Measurements from ENCODE around the gene PPP1R26. TPM values are rescaled to one million over a fixed set of nuclear protein-coding genes. Genes with fewer than 3 reads are reported as not detected.

PPP1R26 gene
- total and polyA plus RNA-seq, 2 of the 8 experiments (the other 6 are each of a cell fraction or from before 2014, with no cell fraction given): 9.8 to 32.7 TPM

DNA sequence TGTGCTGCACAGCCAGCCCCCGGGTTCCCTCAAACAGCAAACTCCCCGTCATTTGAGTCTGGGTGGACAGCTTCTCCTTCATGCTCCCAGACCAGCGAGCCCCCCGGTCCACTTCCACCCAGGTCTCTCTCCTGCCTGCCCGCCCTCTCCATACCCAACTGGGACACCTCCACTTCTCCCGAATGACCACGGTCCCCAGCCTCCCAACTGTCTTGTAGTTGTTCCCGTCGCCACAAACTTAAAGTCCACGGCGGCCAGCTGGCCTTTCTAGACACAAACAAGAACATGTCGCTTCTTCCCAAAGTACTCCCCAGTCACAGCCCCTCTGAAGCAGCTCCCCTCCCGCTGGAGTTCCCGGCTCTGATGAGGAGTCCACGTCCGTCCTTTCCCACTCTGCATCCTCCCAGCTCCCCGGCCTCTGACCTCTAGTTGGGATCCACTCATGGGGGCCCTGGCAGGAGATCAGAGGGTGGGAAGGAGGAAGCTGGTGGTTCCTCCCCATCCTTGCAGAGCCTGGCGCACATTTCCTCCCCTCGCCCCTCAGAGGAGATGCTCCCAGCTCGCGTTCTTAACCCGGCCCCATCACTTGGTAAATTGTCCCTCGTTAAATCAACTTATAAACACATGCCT is 24.1 kb upstream of the PPP1R26 start:
- no peak overlapping the region for H2AFZ ChIP-seq (ENCODE audit: low read length)
- H2BK20ac ChIP-seq (ENCODE audit: low read length): no peak overlapping the region
- no peak overlapping the region for H3K23ac ChIP-seq (ENCODE audit: insufficient read length)
- peaks cover 0 to 2% of the 10 kb centered on the region in 2 experiments; a peak in 1 of 4 replicates for H3K9me3 ChIP-seq (ENCODE audit: insufficient read depth in 2 of 2, low read depth in 1 of 2, low read length in 1 of 2)
- no peak overlapping the region for H3K56ac ChIP-seq (replicated peaks; ENCODE audit: insufficient read length, low read depth, low read length)
- H2BK120ac ChIP-seq (replicated peaks; ENCODE audit: low read depth, low read length): no peak overlapping the region
- no peak for FAIRE-seq
- H3K4me2 ChIP-seq (ENCODE audit: insufficient read depth in 1 of 2, low read depth in 2 of 2, low read length in 2 of 2): no peak overlapping the region
- DNase-seq (ENCODE audit: low read depth in 1 of 2, low spot score in 2 of 2): no peak
- H3K27ac ChIP-seq (ENCODE audit: low read depth, low read length): no peak overlapping the region
- no peak overlapping the region for H2AK5ac ChIP-seq (ENCODE audit: low read depth, low read length)
- H4K91ac ChIP-seq (replicated peaks; ENCODE audit: insufficient read length, low read length): no peak overlapping the region
- 85% methylated on average over 23 of the region's 23 CpGs; no CpG with 5 or more reads in 1 of the 2 experiments for WGBS, 2 experiments (ENCODE audit: extremely low coverage in 1 of 2, insufficient coverage in 1 of 2, insufficient read length in 1 of 2, insufficient replicate concordance in 2 of 2, low coverage in 1 of 2, low lambda C conversion rate in 2 of 2, missing lambda C conversion rate in 1 of 2)
- H4K8ac ChIP-seq (ENCODE audit: extremely low read depth, insufficient read depth, low read length): no peak overlapping the region
- no peak overlapping the region for H3K14ac ChIP-seq (ENCODE audit: insufficient read length)
- H3K27me3 ChIP-seq (replicated peaks in 1 of 4; ENCODE audit: control insufficient read depth in 3 of 4, extremely low read depth in 1 of 4, insufficient read depth in 3 of 4, low read length in 3 of 4): no peaks in the 10 kb centered on the region
- H2BK5ac ChIP-seq (ENCODE audit: low read depth, low read length): no peak overlapping the region
- H2BK15ac ChIP-seq (ENCODE audit: low read length): no peak overlapping the region
- no peaks in the 10 kb centered on the region for H3K79me1 ChIP-seq (ENCODE audit: low read depth, low read length)
- no peaks in the 10 kb centered on the region for H4K20me1 ChIP-seq (replicated peaks in 1 of 2; ENCODE audit: control insufficient read depth in 1 of 2, insufficient read depth in 2 of 2, low read length in 2 of 2)
- TF ChIP-seq KDM1A (IDR thresholded peaks at IDR 0.05; ENCODE audit: borderline replicate concordance, low read length): no peak
- TF ChIP-seq YY1 (IDR thresholded peaks at IDR 0.05; ENCODE audit: low read depth, low read length): no peak
- no peak for TF ChIP-seq SAP30 (IDR thresholded peaks at IDR 0.05; ENCODE audit: insufficient read depth, insufficient replicate concordance, low read length)
- no peak for TF ChIP-seq HDAC2 (IDR thresholded peaks at IDR 0.05; ENCODE audit: borderline replicate concordance in 1 of 2, low read depth in 2 of 2, low read length in 2 of 2)
- TF ChIP-seq SP1 (IDR thresholded peaks at IDR 0.05; ENCODE audit: low read depth, low read length): no peak
- no peak for TF ChIP-seq JUN (IDR thresholded peaks at IDR 0.05; ENCODE audit: low read depth, low read length)
- TF ChIP-seq EGR1 (IDR thresholded peaks at IDR 0.05; ENCODE audit: borderline replicate concordance, low read depth, low read length): no peak
- no peak for TF ChIP-seq TAF7 (optimal IDR thresholded peaks at IDR 0.05; ENCODE audit: borderline replicate concordance, low read depth, low read length)
- no peak for TF ChIP-seq CHD2 (IDR thresholded peaks at IDR 0.05; ENCODE audit: low read length)
- no peak for TF ChIP-seq SIX5 (IDR thresholded peaks at IDR 0.05; ENCODE audit: low read depth, low read length)
- POLR2A ChIA-PET (ENCODE audit: partially characterized antibody): interaction anchor here (1.0 to 1.7 kb wide), 4 partner anchors 11 to 30 kb away, joined by 3 to 6 read pairs (median 4); no protein-coding TSS in a partner anchor
- CTCF ChIA-PET (ENCODE audit: partially characterized antibody): interaction anchor here (1.0 to 2.0 kb wide), 7 partner anchors 13 to 42 kb away, joined by 3 to 11 read pairs (median 4); no protein-coding TSS in a partner anchor
- H3K23me2 ChIP-seq (ENCODE audit: low read depth, low read length): no peaks in the 10 kb centered on the region
- no peak overlapping the region for H3K18ac ChIP-seq (ENCODE audit: extremely low read depth, low read length)
- H3K4me1 ChIP-seq (replicated peaks in 1 of 4; ENCODE audit: control insufficient read depth in 3 of 4, insufficient read depth in 4 of 4, low read length in 3 of 4): no peaks in the 10 kb centered on the region
- H4K5ac ChIP-seq (ENCODE audit: insufficient read length, low read depth, low read length): no peak overlapping the region
- H3K4ac ChIP-seq (replicated peaks; ENCODE audit: insufficient read length, low read depth, low read length): no peak overlapping the region
- H2BK12ac ChIP-seq (ENCODE audit: low read depth, low read length): no peak overlapping the region
- no peaks in the 10 kb centered on the region for H3K79me2 ChIP-seq (ENCODE audit: control insufficient read depth in 1 of 2, insufficient read depth in 2 of 2, low read length in 2 of 2)
- no peak overlapping the region for H3K4me3 ChIP-seq (ENCODE audit: extremely low read depth in 1 of 4, insufficient read depth in 2 of 4, low read depth in 3 of 4, low read length in 4 of 4)
- H3K36me3 ChIP-seq (ENCODE audit: control insufficient read depth in 2 of 4, insufficient read depth in 4 of 4, low read length in 3 of 4): no peaks in the 10 kb centered on the region
- no peak overlapping the region for H3K9ac ChIP-seq (replicated peaks in 1 of 4; ENCODE audit: extremely low read depth in 1 of 4, low read depth in 3 of 4, low read length in 3 of 4)
